HEK293 (cell line): ENCODE results near the gene ASCL2.

Experiments used
- CTCF ChIA-PET: fragments of 350-600 bp; formaldehyde crosslinking; extraction: SDS; loops from one replicate; lab custom pipeline; 2021; ENCODE audit warnings: antibody characterized with exemption; lab: Yijun Ruan, JAX
- POLR2A ChIA-PET: fragments of 300-600 bp; formaldehyde crosslinking; extraction: SDS; loops from one replicate; lab custom pipeline; 2020; ENCODE audit warnings: antibody characterized with exemption, inconsistent platforms; lab: Yijun Ruan, JAX
- H3K27ac ChIP-seq: fragments of 200-500 bp; sonication (Bioruptor generic); 2 replicates; pipeline ENCODE4 v1.5.1; 2014; ENCODE audit warnings: low read depth, low read length, control low read depth, inconsistent platforms; ENCODE audit errors: extremely low read depth
- H3K36me3 ChIP-seq, 2 experiments: fragments of 200-500 bp in 1 of 2; sonication (Bioruptor generic) in 1 of 2; 1 replicate in 1 of 2; 2 replicates in 1 of 2; pipeline ENCODE4 v1.5.1; 2014 to 2017; ENCODE audit warnings: inconsistent platforms in 2 of 2, low read length in 2 of 2; ENCODE audit not compliant: control insufficient read depth in 2 of 2, insufficient read depth in 1 of 2
- H3K4me1 ChIP-seq: fragments of 200-500 bp; sonication (Bioruptor generic); 2 replicates; pipeline ENCODE4 v1.5.1; 2014; ENCODE audit warnings: mild to moderate bottlenecking, low read length, inconsistent platforms; ENCODE audit not compliant: control insufficient read depth, insufficient read depth
- H3K4me3 ChIP-seq: 2 replicates; pipeline ENCODE4 v1.5.1; 2011; ENCODE audit warnings: low read depth, mild to moderate bottlenecking, control low read depth, low read length, moderate library complexity
- H3K9me3 ChIP-seq: fragments of 200-500 bp; sonication (Bioruptor generic); 2 replicates; pipeline ENCODE4 v1.5.1; 2014; ENCODE audit warnings: low read depth, low read length, inconsistent platforms; ENCODE audit not compliant: control insufficient read depth, insufficient read depth
- BCL11A ChIP-seq: fragments of 450-650 bp; formaldehyde crosslinking; IDR thresholded peaks from 2 replicates; pipeline ENCODE4 v1.5.1; 2016; ENCODE audit warnings: low read depth, missing biosample characterization, missing genetic modification characterization
- HOXD13 ChIP-seq: sonication (generic); formaldehyde crosslinking; IDR thresholded peaks from 2 replicates; pipeline ENCODE4 v1.8.0; 2022; ENCODE audit warnings: missing genetic modification reagents, borderline replicate concordance
- KLF9 ChIP-seq: fragments of 450-650 bp; formaldehyde crosslinking; IDR thresholded peaks from 2 replicates; pipeline ENCODE4 v1.5.1; 2016; ENCODE audit warnings: missing biosample characterization, missing genetic modification characterization, low read depth
- MZF1 ChIP-seq: fragments of 450-650 bp; formaldehyde crosslinking; IDR thresholded peaks from 2 replicates; pipeline ENCODE4 v1.5.1; 2017; ENCODE audit warnings: missing biosample characterization, missing genetic modification characterization, borderline replicate concordance
- PRDM1 ChIP-seq: fragments of 450-650 bp; formaldehyde crosslinking; IDR thresholded peaks from 2 replicates; pipeline ENCODE4; 2016; ENCODE audit warnings: missing biosample characterization, missing genetic modification characterization
- SP3 ChIP-seq: fragments of 450-650 bp; formaldehyde crosslinking; IDR thresholded peaks from 2 replicates; pipeline ENCODE4 v1.5.1; 2016; ENCODE audit warnings: missing biosample characterization, missing genetic modification characterization
- ZBTB21 ChIP-seq: fragments of 450-650 bp; formaldehyde crosslinking; IDR thresholded peaks from 2 replicates; pipeline ENCODE4 v1.5.1; 2017; ENCODE audit warnings: missing biosample characterization, missing genetic modification characterization
- ZIC2 ChIP-seq: fragments of 450-650 bp; formaldehyde crosslinking; IDR thresholded peaks from 2 replicates; pipeline ENCODE4 v1.5.1; 2016; ENCODE audit warnings: missing biosample characterization, missing genetic modification characterization
- ZNF169 ChIP-seq: fragments of 450-650 bp; formaldehyde crosslinking; IDR thresholded peaks from 2 replicates; pipeline ENCODE4 v1.5.1; 2016; ENCODE audit warnings: missing biosample characterization, missing genetic modification characterization
- ZNF239 ChIP-seq: fragments of 450-650 bp; formaldehyde crosslinking; IDR thresholded peaks from 2 replicates; pipeline ENCODE4 v1.5.1; 2016; ENCODE audit warnings: missing biosample characterization, missing genetic modification characterization
- ZNF248 ChIP-seq: fragments of 450-650 bp; formaldehyde crosslinking; IDR thresholded peaks from 2 replicates; pipeline ENCODE4 v1.5.1; 2017; ENCODE audit warnings: missing biosample characterization, missing genetic modification characterization
- ZNF302 ChIP-seq: fragments of 450-650 bp; formaldehyde crosslinking; IDR thresholded peaks from 2 replicates; pipeline ENCODE4 v1.5.1; 2016; ENCODE audit warnings: missing biosample characterization, missing genetic modification characterization, low read depth
- ZNF354C ChIP-seq: fragments of 450-650 bp; formaldehyde crosslinking; IDR thresholded peaks from 2 replicates; pipeline ENCODE4 v1.5.1; 2016; ENCODE audit warnings: missing biosample characterization, missing genetic modification characterization, low read depth, borderline replicate concordance
- ZNF501 ChIP-seq: fragments of 450-650 bp; formaldehyde crosslinking; IDR thresholded peaks from 2 replicates; pipeline ENCODE4 v1.5.1; 2016; ENCODE audit warnings: missing biosample characterization, missing genetic modification characterization
- ZNF529 ChIP-seq: fragments of 450-650 bp; formaldehyde crosslinking; IDR thresholded peaks from 2 replicates; pipeline ENCODE4 v1.5.1; 2017; ENCODE audit warnings: missing genetic modification characterization, missing biosample characterization; ENCODE audit not compliant: insufficient replicate concordance
- ZNF555 ChIP-seq: fragments of 450-650 bp; formaldehyde crosslinking; conservative IDR thresholded peaks from 2 replicates; pipeline ENCODE4 v1.5.1; 2017; ENCODE audit warnings: missing biosample characterization, mild to moderate bottlenecking, missing genetic modification characterization, inconsistent platforms
- ZNF585B ChIP-seq: fragments of 450-650 bp; formaldehyde crosslinking; IDR thresholded peaks from 2 replicates; pipeline ENCODE4 v1.5.1; 2016; ENCODE audit warnings: missing biosample characterization, missing genetic modification characterization
- ZNF624 ChIP-seq: fragments of 450-650 bp; formaldehyde crosslinking; IDR thresholded peaks from 2 replicates; pipeline ENCODE4 v1.5.1; 2017; ENCODE audit warnings: missing biosample characterization, missing genetic modification characterization
- ZNF670 ChIP-seq: fragments of 450-650 bp; formaldehyde crosslinking; IDR thresholded peaks from 2 replicates; pipeline ENCODE4 v1.5.1; 2016; ENCODE audit warnings: missing biosample characterization, missing genetic modification characterization, low read depth
- TF ChIP-seq, protein P1 (sequence below): IDR thresholded peaks from 2 replicates; pipeline ENCODE4 v1.6.1; 2011; ENCODE audit warnings: mild to moderate bottlenecking, low read depth, low read length, borderline replicate concordance
- TF ChIP-seq, protein P2 (sequence below): fragments of 450-650 bp; formaldehyde crosslinking; IDR thresholded peaks from 2 replicates; pipeline ENCODE4 v1.5.1; 2016; ENCODE audit warnings: missing biosample characterization, missing genetic modification characterization
- TF ChIP-seq, protein P3 (sequence below): fragments of 450-650 bp; formaldehyde crosslinking; IDR thresholded peaks from 2 replicates; pipeline ENCODE4 v1.5.1; 2016; ENCODE audit warnings: missing biosample characterization, missing genetic modification characterization
- TF ChIP-seq, protein P4 (sequence below): fragments of 450-650 bp; formaldehyde crosslinking; IDR thresholded peaks from 2 replicates; pipeline ENCODE4 v1.5.1; 2017; ENCODE audit warnings: missing biosample characterization, missing genetic modification characterization
- TF ChIP-seq, protein P5 (sequence below): sonication (generic); formaldehyde crosslinking; IDR thresholded peaks from 2 replicates; pipeline ENCODE4 v1.8.1; 2022; ENCODE audit warnings: mild to moderate bottlenecking, moderate library complexity, missing genetic modification reagents

Gene ASCL2

DNA sequence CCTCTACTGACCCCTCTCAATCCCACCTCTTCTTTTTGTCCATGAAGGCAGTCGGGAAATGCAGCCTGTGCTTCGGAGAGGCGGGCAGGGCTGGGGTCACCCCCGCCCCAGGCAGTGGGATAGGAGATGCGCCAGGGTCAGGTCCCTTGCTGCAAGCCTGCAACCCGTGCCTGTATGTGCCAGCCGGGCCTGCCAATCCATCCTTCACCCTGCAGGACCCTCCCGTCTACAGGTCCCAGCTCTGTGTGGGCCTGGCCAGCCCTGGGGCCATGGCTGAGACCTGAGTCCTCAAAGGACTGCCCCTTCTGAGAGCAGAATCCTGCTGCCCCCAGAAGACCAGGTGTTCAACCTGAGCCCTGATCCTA, 10.9 kb downstream of the ASCL2 start:
- no peaks in the 10 kb centered on the region for H3K36me3 ChIP-seq
- ChIA-PET CTCF (interaction anchor here (0.9 kb wide), 1 partner anchor 10 kb away, joined by 3 read pairs; no protein-coding TSS in a partner anchor), POLR2A (interaction anchor here (0.5 kb wide), 1 partner anchor 20 kb away, joined by 3 read pairs; no protein-coding TSS in a partner anchor)
- no peak overlapping the region for H3K27ac ChIP-seq
- H3K4me1 ChIP-seq: no peaks in the 10 kb centered on the region
- no peak overlapping the region for H3K4me3 ChIP-seq
- H3K9me3 ChIP-seq: no peaks in the 10 kb centered on the region
- TF ChIP-seq ZNF169 (tag by site-specific recombination): no peak
- TF ChIP-seq, protein P1, sequence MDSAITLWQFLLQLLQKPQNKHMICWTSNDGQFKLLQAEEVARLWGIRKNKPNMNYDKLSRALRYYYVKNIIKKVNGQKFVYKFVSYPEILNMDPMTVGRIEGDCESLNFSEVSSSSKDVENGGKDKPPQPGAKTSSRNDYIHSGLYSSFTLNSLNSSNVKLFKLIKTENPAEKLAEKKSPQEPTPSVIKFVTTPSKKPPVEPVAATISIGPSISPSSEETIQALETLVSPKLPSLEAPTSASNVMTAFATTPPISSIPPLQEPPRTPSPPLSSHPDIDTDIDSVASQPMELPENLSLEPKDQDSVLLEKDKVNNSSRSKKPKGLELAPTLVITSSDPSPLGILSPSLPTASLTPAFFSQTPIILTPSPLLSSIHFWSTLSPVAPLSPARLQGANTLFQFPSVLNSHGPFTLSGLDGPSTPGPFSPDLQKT: no peak
- no peak for TF ChIP-seq ZNF624
- TF ChIP-seq HOXD13: no peak
- TF ChIP-seq SP3: no peak
- no peak for TF ChIP-seq ZNF585B (tag by site-specific recombination)
- no peak for TF ChIP-seq ZNF239

DNA sequence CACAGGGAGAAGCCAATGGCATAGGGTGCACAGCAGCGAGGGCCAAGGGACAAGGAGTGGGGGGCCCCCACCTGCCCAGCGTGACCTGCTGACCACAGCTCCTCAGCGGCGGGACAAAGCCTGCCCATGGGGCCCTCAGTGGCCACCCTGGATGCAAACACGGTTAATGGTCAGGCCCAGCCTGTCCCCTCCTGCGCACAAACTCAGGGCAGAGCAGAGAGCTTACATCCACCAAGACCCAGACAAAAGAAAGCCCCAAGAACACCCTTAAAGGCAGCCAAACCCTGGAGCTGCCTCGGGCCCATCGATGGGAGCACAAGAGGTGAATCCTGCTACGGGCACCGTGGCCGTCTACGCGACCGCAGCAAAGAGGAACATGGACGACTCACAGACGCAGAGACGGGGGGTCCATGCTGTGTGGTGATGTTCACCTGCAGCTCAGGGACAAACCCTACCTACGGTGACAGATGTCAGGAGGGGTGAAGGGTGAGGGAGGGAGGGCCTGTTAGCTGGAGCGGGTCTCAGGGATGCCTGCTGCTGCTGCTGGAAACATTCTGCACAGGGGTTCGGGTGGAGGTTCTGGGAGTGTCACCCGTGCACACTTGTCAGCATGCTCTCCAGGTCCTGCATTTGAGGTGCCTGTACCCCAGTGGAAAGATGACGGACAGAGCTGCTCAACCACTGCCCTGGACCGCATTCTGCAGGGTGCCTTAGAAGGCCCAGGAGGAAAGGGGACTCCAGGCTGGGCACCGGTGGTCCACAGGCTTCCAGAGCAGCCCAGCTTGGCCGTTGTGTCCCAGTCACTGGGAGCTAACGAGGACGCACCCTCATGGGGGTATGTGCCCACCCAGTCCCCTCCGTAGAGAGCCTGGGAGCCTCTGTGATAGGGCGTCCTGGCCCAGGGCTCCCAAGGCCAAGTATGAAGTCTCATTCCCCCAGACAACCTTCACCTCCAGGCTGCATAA, 11.6 kb downstream of the ASCL2 start:
- Histone ChIP-seq H3K4me1 (no peaks in the 10 kb centered on the region), H3K36me3 (no peaks in the 10 kb centered on the region), H3K4me3 (no peak overlapping the region), H3K27ac (no peak overlapping the region), H3K9me3 (no peaks in the 10 kb centered on the region)
- ChIA-PET CTCF (interaction anchor here (0.9 kb wide), 2 partner anchors 11 to 161 kb away, joined by 3 read pairs; no protein-coding TSS in a partner anchor), POLR2A (no interaction called here)
- no peak for TF ChIP-seq BCL11A (tag by site-specific recombination)
- TF ChIP-seq, protein P2, sequence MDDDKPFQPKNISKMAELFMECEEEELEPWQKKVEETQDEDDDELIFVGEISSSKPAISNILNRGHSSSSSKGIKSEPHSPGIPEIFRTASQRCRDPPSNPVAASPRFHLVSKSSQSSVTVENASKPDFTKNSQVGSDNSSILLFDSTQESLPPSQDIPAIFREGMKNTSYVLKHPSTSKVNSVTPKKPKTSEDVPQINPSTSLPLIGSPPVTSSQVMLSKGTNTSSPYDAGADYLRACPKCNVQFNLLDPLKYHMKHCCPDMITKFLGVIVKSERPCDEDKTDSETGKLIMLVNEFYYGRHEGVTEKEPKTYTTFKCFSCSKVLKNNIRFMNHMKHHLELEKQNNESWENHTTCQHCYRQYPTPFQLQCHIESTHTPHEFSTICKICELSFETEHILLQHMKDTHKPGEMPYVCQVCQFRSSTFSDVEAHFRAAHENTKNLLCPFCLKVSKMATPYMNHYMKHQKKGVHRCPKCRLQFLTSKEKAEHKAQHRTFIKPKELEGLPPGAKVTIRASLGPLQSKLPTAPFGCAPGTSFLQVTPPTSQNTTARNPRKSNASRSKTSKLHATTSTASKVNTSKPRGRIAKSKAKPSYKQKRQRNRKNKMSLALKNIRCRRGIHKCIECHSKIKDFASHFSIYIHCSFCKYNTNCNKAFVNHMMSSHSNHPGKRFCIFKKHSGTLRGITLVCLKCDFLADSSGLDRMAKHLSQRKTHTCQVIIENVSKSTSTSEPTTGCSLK (tag by site-specific recombination): no peak
- no peak for TF ChIP-seq HOXD13
- no peak for TF ChIP-seq KLF9
- TF ChIP-seq ZNF501 (tag by site-specific recombination): no peak
- no peak for TF ChIP-seq PRDM1
- no peak for TF ChIP-seq ZNF555
- TF ChIP-seq ZNF529 (tag by site-specific recombination): no peak
- TF ChIP-seq ZNF248 (tag by site-specific recombination): no peak
- no peak for TF ChIP-seq ZNF302 (tag by site-specific recombination)
- TF ChIP-seq ZNF670 (tag by site-specific recombination): no peak
- no peak for TF ChIP-seq MZF1 (tag by site-specific recombination)
- TF ChIP-seq, protein P3, sequence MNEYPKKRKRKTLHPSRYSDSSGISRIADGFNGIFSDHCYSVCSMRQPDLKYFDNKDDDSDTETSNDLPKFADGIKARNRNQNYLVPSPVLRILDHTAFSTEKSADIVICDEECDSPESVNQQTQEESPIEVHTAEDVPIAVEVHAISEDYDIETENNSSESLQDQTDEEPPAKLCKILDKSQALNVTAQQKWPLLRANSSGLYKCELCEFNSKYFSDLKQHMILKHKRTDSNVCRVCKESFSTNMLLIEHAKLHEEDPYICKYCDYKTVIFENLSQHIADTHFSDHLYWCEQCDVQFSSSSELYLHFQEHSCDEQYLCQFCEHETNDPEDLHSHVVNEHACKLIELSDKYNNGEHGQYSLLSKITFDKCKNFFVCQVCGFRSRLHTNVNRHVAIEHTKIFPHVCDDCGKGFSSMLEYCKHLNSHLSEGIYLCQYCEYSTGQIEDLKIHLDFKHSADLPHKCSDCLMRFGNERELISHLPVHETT (tag by site-specific recombination): no peak
- TF ChIP-seq ZNF354C (tag by site-specific recombination): no peak
- TF ChIP-seq, protein P4, sequence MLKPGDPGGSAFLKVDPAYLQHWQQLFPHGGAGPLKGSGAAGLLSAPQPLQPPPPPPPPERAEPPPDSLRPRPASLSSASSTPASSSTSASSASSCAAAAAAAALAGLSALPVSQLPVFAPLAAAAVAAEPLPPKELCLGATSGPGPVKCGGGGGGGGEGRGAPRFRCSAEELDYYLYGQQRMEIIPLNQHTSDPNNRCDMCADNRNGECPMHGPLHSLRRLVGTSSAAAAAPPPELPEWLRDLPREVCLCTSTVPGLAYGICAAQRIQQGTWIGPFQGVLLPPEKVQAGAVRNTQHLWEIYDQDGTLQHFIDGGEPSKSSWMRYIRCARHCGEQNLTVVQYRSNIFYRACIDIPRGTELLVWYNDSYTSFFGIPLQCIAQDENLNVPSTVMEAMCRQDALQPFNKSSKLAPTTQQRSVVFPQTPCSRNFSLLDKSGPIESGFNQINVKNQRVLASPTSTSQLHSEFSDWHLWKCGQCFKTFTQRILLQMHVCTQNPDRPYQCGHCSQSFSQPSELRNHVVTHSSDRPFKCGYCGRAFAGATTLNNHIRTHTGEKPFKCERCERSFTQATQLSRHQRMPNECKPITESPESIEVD (tag by site-specific recombination): no peak
- TF ChIP-seq ZIC2 (tag by site-specific recombination): no peak
- TF ChIP-seq ZBTB21: no peak
- TF ChIP-seq, protein P5, sequence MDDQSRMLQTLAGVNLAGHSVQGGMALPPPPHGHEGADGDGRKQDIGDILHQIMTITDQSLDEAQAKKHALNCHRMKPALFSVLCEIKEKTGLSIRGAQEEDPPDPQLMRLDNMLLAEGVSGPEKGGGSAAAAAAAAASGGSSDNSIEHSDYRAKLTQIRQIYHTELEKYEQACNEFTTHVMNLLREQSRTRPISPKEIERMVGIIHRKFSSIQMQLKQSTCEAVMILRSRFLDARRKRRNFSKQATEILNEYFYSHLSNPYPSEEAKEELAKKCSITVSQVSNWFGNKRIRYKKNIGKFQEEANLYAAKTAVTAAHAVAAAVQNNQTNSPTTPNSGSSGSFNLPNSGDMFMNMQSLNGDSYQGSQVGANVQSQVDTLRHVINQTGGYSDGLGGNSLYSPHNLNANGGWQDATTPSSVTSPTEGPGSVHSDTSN: no peak
